G401 (cell line): ENCODE data around the gene CACTIN. TPM values are rescaled to one million over a fixed set of nuclear protein-coding genes. Genes with fewer than 3 reads are reported as not detected.
"Not testable (repeated sequence)": the region's sequence is repeated elsewhere in the genome, so short reads cannot be mapped to it uniquely, and the experiment has no call there.

Experiments
- DNase-seq: peaks from one replicate; pipeline ENCODE4 v3.0.0-alpha.2; 2015; ENCODE audit warnings: low spot score
- in situ Hi-C: cut with HindIII; loops from 2 replicates; pipeline ENCODE4 v1.10.0; 2016; ENCODE audit warnings: low sequenced_read_pairs, mixed read lengths
- total RNA-seq: library from RNA; depleted of rRNA; stranded (reverse); fragments of >200 nt; shearing (Covaris generic); gene quantifications from 2 replicates; pipeline ENCODE4 v1.2.3, GENCODE V29; 2014

Gene CACTIN
- total RNA-seq, 1 experiment from 2014 or later: 43.3 TPM

DNA sequence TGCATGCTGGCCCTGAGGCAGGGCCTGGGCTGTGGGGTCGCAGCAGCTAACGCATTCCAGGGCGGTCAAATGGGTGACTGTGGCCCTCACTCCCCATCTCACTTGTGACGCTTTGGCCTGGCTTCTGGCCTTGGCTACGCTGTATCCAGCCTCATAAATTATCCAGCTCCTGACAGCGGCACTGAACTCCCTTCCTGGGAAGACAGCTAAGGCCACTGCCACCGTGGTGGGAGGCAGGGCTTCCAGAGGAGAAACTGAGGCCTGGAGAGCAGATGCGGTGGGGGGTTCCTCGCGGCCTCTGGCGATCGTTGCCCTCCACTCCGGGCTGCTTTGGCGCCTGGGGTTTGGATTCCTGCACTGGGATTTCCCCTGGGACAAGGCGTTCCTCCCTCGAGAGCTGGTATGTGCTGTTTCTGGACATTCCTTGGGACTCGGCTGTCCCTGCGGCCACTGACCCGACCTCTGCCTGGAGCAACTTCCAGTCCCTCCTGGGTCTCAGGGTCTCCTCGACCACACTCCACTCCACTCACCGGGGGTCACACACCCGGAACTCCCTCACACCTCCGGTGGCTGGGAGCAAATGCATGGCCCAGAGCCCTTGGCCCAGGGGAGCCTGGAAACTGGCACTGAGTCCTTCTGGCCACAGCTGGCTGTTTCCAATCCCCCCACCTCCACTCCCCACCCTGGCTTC lies 23.3 kb downstream of the CACTIN start:
- in situ Hi-C loops: no loop called here
- DNase-seq: no peak

DNA sequence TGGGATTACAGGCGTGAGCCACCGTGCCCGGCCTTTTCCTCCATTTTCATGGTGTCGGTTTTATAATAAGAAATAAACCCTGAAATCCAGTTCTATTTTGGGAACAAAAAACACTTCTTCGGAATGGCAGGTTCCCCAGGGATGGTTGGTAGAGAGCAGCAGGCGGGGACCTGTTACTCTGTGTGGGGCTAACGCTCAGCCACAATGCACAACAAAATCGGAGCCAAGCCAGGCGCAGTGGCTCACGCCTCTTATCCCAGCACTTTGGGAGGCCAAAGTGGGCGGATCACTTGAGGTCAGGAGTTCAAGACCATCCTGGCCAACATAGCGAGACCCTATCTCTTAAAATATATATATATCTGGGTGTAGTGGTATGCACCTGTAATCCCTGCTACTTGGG lies 25.6 kb downstream of the CACTIN start:
- in situ Hi-C loops: no loop called here
- DNase-seq: no peak

DNA sequence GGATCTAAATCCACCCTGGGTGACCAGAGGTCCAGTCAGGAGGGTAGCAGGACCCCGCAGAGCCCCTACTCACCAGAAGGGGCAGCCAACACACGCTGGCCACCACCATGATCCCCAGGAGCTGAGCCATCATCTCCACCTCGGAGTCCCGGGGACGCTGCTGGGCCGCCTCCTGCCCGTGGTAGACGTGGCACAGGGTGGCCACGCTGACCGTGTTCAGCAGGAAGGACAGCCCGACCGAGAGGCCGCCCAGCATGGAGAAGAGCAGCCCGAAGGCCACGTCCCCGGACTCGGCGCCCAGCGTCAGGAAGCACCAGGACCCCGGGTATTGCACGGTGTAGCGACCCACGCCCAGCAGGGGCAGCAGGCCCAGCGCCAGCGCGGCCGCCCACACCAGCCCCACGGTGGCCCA lies 26.8 kb downstream of the CACTIN start:
- no peak for DNase-seq
- in situ Hi-C loops: no loop called here

DNA sequence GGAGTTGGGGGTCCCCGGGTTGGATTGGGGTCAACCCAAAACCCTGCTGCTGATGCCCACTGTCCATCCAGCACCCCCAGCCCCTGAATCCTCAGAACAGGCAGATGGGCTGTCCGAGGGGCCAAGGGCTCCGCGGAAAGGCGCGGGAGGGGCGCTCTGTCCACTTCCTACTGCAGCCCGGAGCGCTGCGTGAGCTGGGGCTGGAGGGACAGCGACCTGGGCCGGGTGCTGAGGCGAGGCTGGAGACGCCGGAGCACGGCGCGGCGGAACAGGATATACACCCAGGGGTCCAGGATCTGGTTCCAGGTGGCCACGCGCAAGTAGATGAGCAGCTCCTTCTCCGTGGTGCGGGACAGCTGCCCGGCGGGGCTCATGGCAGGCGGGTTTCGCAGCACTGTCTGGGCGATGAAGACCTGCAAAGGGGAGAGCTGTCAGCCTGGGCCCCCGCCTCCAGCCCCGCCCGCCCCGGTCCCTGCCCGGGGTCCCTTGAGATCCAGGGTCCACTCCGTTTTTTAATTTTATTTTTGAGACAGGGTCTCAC lies 31.0 kb downstream of the CACTIN start:
- DNase-seq: no peak
- in situ Hi-C loops: no loop called here

DNA sequence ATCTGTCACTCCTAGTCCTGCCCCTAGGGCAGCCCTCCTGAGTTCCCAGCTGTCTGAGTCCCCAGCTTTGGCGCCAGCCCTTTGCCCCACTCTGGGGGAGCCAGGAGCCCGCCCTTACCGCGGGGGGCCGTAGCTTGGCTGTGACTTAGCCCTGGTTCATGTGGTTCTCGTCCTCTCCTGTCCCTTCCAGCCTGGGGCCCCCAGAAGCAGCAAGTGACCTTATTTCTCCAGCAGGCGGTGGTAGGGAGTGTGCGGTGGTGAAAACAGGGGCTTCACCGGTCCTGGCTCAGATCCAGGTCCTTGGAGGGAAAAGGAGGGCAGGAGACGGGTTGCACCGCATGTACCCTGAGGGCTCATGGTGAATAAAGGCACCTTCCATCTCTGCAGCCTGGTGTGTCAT lies 33.4 kb downstream of the CACTIN start:
- DNase-seq: no peak
- in situ Hi-C loops: no loop called here

DNA sequence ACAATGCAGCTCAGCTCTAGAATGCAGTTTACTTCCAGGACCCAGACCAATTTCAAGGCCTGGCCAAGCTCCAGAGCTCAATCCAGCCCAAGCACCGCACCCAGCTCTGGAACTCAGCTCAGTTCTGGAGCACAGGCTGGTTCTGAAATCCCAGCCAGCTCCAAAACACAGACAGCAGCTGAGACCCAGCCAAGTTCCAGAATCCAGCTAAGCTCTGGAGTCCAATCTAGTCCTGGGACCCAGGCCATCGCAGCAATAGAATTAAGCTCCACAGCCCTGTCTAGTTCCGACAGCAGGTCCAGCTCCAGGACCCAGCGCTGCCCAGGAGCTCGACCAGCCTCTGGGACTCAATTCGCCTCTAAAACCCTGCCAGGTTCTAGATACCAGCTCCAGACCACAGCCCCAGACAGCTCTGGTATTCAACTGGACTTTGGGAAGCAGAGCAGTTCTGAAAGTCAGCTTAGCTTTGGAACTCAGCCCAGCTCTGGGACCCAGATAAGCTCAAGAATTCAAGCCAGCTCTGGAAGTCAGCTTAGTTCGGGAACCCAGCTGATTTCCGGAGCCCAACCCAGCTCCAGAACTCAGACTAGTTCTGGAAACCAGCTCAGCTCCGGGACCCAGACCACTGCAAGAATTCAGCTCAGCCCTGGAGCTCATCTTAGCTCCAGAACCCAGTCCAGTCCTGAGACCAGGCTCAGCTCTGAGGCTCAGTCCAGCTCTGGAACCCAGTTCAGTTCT lies 34.5 kb downstream of the CACTIN start:
- DNase-seq: no peak
- in situ Hi-C loops: no loop called here

DNA sequence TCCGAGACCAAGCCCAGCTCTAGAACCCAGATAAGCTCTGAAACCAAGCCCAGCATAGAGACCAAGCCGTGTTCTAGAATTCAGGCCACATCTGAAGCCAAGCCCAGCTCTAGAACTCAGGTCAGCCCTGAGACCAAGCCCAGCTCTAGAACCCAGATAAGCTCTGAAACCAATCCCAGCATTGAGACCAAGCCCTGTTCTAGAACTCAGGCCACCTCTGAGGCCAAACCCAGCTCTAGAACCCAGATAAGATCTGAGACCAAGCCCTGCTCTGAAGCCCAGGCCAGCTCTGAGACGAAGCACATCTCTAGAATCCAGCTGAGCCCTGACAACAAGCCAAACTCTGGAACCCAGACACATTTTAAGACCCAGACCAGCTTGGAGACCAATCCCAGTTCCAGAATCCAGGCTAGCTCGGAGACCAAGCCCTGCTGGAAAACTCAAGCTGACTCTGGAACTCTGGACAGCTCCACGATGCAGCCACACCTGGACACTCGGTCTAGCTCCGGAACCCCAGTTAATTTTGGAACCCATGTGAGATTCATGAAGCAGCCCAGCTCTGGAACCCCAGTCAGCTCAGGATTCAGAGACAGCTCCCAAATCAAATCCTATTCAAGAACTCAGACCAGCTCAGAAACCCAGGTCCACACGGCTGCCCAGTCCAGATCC lies 35.5 kb downstream of the CACTIN start:
- in situ Hi-C loops: no loop called here

DNA sequence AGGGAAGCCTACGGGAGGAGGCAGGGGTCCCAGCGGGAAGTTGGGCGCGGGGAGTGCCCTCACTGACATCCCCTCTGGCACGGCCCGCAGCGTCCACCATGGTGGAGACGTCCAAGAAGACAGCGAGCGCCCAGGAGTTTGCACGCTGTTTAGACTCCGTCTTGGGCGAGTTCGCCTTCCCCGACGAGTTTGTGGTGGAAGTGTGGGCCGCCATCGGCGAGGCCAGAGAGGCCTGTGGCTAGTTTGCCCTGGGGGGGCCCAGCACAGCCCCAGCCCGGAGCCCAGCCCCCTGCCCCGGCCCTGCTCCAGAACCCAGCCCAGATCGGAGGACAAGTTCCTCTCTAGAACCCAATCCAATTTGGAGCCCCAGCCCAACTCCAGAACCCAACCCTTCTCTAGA lies 36.6 kb downstream of the CACTIN start:
- in situ Hi-C loops: no loop called here
- DNase-seq: no peak

More for the DNA sequence above, 35.5 kb downstream of the CACTIN start:
- DNase-seq: no peak

DNA sequence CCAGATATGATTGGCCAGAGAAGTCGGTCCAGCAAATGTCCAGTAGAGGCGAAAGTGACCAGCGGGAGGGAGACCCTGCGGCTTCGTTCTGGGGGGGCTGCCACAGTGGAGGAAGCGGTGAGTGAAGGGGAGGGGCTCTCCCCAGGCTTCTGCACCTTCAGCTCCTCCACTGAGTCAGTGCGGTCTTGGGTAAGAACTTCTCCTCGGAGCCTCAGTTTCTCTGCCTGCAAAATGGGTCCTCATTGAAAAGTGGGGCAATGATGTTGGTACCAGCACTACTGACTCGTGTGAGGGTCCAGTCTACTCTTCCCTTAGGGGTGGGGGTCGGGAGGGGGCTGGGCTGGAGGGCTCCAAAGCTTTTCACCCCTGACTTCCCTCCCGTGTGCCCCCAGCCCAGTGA lies 37.2 kb downstream of the CACTIN start:
- in situ Hi-C loops: no loop called here

DNA sequence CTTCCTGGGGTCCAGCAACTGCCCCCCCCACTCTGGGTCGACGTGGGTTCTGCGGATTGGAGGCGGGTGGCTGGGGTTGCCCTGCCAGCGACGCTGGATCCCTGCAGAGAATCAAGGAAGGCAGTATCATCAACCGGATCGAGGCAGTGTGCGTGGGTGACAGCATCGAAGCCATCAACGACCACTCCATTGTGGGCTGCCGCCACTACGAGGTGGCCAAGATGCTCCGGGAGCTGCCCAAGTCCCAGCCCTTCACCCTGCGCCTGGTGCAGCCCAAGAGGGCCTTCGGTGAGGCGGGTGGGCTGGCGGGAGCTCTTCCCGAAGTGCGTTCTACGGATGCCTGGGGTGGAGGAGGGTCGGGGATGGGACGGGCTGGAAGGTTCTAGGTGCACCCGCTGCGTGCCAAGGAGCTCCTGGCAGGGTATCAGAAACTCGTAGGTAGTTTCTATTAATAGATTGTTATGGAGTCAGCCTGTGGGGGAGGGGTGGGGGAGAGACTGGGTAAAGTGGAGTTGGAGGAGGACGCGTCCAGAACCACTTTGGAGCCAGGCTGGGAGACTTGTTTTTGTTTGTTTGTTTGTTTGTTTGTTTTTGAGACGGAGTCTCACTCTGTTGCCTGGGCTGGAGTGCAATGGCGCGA lies 39.8 kb downstream of the CACTIN start:
- no peak for DNase-seq
- in situ Hi-C loops: no loop called here

More for the DNA sequence above, 37.2 kb downstream of the CACTIN start:
- no peak for DNase-seq

DNA sequence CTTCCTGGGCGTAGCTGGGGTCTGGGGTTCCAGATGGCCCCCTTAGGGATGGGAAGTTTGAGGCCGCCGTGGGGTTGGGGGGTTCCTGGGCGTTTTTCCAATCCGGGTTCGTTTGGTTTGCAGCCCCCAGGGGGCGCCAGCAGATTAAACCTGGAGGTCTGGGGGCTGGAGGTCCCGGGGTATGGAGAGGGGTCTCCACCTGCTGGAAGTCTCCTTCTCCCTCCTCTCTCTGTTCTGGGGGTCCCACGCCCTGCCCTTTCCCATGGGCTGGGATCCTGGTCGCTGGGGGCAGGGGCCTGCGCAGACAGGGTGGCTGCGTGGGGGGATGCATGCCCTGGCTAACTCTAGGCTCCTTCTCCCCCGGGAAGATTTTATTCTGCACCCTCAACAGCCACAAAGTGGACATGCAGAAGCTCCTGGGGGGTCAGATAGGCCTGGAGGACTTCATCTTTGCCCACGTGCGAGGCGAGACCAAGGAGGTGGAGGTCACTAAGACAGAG lies 40.4 kb downstream of the CACTIN start:
- DNase-seq: no peak
- in situ Hi-C loops: no loop called here

DNA sequence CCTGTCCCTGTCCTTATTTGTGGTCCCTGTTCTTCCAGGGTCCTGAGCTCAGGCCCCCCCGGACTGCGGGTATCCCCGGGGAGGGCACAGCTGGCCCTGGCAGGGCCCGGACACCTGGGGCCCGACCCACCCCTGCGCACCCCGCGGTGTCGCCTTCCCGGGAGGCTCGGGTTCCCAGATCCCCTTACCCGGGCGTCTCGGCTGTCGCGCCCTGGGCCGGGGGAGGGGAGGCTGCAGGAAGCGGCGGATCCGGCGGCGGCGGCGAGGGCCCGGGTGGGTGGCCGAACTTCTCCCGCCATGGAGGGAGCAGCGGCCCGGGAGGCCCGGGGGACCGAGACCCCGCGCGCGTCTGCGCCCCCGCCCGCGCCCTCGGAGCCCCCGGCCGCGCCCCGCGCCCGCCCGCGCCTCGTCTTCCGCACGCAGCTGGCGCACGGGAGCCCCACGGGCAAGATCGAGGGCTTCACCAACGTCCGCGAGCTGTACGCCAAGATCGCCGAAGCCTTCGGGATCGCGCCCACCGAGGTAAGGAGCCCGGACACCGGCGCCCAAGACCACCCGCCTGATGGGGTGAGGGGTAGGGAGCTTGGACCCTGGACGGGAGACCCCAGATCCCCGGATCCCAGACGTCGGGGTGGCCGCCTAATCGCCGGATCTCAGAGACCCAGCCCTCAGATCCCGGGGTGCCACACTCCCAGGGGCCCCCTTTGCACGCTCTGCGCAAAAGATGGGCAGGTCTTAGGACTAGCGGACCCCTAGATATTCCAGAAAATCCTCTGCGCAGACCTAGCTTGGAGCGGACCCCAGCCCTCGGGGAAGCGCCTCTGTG lies 41.1 kb downstream of the CACTIN start, which contains the start of gene GIPC3:
GIPC3 (plus strand) TSS at position 178 of the 826 bp plus-strand sequence; CDS start at position 298, 120 bp downstream.
- no peak for DNase-seq
- in situ Hi-C loops: no loop called here

DNA sequence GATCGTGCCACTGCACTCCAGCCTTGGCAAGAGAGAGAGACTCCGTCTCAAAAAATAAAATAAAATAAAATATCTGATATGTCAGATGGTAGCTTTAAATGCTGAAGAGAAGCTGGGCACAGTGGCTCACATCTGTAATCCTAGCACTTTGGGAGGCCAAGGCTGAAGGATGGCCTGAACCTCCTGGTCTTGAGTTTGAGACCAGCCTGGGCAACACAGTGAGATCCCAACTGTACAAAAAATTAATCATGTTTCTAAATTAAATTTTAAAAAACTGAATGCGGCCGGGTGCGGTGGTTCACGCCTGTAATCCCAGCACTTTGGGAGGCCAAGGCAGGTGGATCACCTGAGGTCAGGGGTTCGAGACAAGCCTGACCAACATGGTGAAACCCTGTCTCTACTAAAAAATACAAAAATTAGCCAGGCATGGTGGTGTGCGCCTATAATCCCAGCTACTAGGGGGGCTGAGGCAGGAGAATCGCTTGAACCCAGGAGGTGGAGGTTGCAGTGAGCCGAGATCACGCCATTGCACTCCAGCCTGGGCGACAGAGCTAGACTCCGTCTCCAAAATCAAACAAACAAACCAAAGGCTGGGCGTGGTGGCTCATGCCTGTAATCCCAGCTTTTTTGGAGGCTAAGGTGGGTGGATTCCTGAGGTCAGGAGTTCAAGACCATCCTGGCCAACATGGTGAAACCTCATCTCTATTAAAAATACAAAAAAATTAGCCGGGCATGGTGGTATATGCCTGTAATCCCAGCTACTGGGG lies 42.4 kb downstream of the CACTIN start:
- in situ Hi-C loops: not testable (repeated sequence)

DNA sequence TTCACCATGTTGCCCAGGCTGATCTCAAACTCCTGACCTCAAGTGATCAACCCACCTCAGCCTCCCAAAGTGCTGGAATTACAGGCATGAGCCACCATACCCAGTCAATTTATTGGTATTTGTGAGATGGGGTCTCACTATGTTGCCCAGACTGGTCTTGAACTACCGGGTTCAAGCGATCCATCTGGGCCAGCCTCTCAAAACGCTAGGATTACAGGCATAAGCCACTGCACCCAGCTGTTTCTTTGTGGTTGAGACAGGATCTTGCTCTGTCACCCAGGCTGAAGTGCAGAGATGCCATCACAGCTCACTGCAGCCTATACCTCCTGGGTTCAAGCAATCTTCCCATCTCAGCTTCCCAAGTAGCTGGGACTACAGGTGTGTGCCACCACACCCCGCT lies 44.8 kb downstream of the CACTIN start:
- DNase-seq, in situ Hi-C loops: not testable (repeated sequence)

More for the DNA sequence above, 42.4 kb downstream of the CACTIN start:
- DNase-seq: not testable (repeated sequence)

DNA sequence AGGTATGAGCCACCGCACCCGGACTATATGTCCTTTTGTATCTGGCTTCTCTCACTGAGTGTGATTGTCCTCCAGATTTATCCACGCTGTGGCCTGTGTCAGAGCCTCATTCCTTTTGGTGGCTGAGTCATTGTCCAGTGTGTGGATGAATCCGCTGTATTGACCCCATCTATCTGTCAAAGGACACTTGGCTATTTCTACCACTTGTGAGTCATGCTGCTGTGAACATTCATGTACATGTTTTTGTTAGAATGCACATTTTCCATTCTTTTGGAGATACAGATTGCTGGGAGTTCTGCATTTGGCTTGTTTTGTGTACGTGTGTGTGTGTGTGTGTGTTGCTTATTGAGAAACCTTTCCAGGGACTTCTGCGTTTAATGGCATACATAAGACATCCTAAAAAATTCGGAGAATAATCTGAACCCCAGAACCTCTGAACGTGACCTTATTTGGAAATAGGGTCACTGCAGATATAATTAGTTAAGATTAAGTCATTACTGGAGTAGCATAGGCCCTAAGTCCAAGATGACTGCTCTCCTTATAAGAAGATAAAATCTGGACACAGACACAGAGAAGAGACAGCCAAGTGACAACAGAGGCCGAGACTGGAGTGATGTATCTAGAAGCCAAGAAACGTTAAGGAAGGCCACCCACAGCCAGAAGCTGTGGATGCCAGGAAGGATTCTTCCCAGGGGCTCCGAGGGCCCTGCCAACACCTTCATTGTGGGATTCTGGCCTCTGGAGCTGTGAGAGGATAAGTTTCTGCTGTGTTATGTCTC lies 46.2 kb downstream of the CACTIN start:
- DNase-seq: no peak
- in situ Hi-C loops: no loop called here

DNA sequence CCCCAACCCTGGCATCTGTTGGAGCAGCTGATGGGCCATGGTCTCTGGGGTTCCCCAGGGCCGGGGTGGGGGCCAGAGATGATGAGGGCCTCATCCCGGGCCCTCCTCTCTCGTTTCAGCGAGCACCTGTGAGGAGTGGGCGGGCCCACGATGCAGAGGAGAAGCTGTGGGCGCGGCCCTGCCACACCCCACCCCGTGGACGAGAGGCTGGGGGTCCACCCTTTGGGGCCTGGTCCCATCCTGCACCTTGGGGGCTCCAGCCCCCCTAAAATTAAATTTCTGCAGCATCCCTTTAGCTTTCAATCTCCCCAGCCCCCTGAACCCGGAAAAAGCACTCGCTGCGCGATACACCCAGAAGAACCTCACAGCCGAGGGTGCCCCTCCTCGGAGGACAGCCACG lies 48.2 kb downstream of the CACTIN start:
- no peak for DNase-seq
- in situ Hi-C loops: loop anchor here (5.0 kb wide), 1 partner anchor 44 kb away; no protein-coding TSS in a partner anchor
